NB4 (cell line): Measurements from ENCODE around the gene CRADD.

Experiments
- MAX ChIP-seq: IDR thresholded peaks from 2 replicates; pipeline ENCODE4 v1.6.1; 2011; ENCODE audit warnings: low read depth, low read length
- MYC ChIP-seq: IDR thresholded peaks from 2 replicates; pipeline ENCODE4 v1.6.1; 2011; ENCODE audit warnings: low read depth, low read length
- POLR2A ChIP-seq: IDR thresholded peaks from 2 replicates; pipeline ENCODE4 v1.6.1; 2011; ENCODE audit warnings: mild to moderate bottlenecking; ENCODE audit not compliant: insufficient read length; ENCODE audit errors: extremely low read depth
- TF ChIP-seq, protein P1 (sequence below): IDR thresholded peaks from one replicate; pipeline ENCODE4 v1.5.1; 2012; ENCODE audit warnings: low read depth, low read length

DNA sequence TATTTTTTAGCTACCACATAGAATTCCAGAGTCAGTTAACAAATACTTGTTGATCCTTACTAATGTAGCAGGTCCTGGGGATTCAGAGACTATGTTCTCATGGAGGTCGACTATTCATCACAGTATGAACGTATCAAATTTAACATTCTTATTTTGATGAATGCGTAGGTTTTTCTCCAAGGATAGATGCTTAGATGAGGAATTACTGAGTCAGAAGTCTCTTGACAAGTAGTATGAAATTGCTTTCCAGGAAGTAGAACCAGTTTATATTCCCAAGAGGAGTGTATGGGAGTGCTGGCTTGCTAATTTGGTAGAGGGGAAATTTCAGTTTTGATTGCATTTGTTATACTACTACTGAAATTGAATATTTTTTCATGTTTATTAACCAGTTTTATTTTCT lies 42.8 kb upstream of the CRADD start:
- TF ChIP-seq, protein P1, sequence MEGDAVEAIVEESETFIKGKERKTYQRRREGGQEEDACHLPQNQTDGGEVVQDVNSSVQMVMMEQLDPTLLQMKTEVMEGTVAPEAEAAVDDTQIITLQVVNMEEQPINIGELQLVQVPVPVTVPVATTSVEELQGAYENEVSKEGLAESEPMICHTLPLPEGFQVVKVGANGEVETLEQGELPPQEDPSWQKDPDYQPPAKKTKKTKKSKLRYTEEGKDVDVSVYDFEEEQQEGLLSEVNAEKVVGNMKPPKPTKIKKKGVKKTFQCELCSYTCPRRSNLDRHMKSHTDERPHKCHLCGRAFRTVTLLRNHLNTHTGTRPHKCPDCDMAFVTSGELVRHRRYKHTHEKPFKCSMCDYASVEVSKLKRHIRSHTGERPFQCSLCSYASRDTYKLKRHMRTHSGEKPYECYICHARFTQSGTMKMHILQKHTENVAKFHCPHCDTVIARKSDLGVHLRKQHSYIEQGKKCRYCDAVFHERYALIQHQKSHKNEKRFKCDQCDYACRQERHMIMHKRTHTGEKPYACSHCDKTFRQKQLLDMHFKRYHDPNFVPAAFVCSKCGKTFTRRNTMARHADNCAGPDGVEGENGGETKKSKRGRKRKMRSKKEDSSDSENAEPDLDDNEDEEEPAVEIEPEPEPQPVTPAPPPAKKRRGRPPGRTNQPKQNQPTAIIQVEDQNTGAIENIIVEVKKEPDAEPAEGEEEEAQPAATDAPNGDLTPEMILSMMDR = no peak
- TF ChIP-seq POLR2A (no peak), MAX (no peak), MYC (no peak)
